HUES64 (cell line): Measurements from ENCODE around the gene DSCAML1.
A peak's percentile ranks its signal among the peaks of the same experiment; 100 is the strongest.
"Not testable (repeated sequence)": the region's sequence is repeated elsewhere in the genome, so short reads cannot be mapped to it uniquely, and the experiment has no call there.

Source experiments
- H3K27ac ChIP-seq: 2 replicates; pipeline ENCODE4 v1.7.0; 2013; ENCODE audit warnings: low read depth, low read length, inconsistent platforms
- H3K27me3 ChIP-seq: 2 replicates; pipeline ENCODE4 v1.6.1; 2013; ENCODE audit warnings: mild to moderate bottlenecking, low read length; ENCODE audit not compliant: insufficient read depth
- H3K36me3 ChIP-seq: 2 replicates; pipeline ENCODE4 v1.6.1; 2013; ENCODE audit warnings: mild to moderate bottlenecking, low read length; ENCODE audit not compliant: insufficient read depth
- H3K4me1 ChIP-seq: 2 replicates; pipeline ENCODE4 v1.6.1; 2013; ENCODE audit warnings: mild to moderate bottlenecking, low read length, moderate library complexity; ENCODE audit not compliant: insufficient read depth
- H3K4me3 ChIP-seq: 2 replicates; pipeline ENCODE4 v1.5.1; 2013; ENCODE audit warnings: mild to moderate bottlenecking, low read length, moderate library complexity
- H3K9ac ChIP-seq: 2 replicates; pipeline ENCODE4 v1.6.1; 2013; ENCODE audit warnings: mild to moderate bottlenecking, low read depth, low read length
- H3K9me3 ChIP-seq: 2 replicates; pipeline ENCODE4 v1.6.1; 2013; ENCODE audit warnings: low read depth, low read length; ENCODE audit not compliant: insufficient read depth
- WGBS: fragments of 150-250, 120-280 bp; methylation state at CpG from one replicate; pipeline ENCODE4 v1.1.7; 2013; ENCODE audit warnings: missing lambda C conversion rate; 5-methylcytosine and 5-hydroxymethylcytosine counted together

Gene DSCAML1

GRCh38 chr11:117815262-117815803 lies 18.3 kb upstream of the DSCAML1 start:
- Histone ChIP-seq H3K4me3 (no peak overlapping the region), H3K4me1 (peaks cover 28% of the 10 kb centered on the region)

GRCh38 chr11:117814766-117815261 lies 17.8 kb upstream of the DSCAML1 start:
- peaks cover 28% of the 10 kb centered on the region for H3K4me1 ChIP-seq

More at GRCh38 chr11:117815262-117815803, 18.3 kb upstream of the DSCAML1 start:
- H3K9me3 ChIP-seq: no peaks in the 10 kb centered on the region
- no peaks in the 10 kb centered on the region for H3K36me3 ChIP-seq
- H3K27ac ChIP-seq: peak overlapping the region; percentile 64; the same call in 1 of the 2 replicates
- no peak overlapping the region for H3K9ac ChIP-seq
- no peaks in the 10 kb centered on the region for H3K27me3 ChIP-seq
- WGBS: 64% methylated on average over 7 of the region's 7 CpGs

GRCh38 chr11:117814204-117814765 lies 17.3 kb upstream of the DSCAML1 start:
- Histone ChIP-seq H3K27ac (peak overlapping the region; percentile 8; the same call in 1 of the 2 replicates), H3K4me1 (peaks cover 28% of the 10 kb centered on the region), H3K9me3 (no peaks in the 10 kb centered on the region), H3K36me3 (no peaks in the 10 kb centered on the region), H3K4me3 (no peak overlapping the region), H3K9ac (no peak overlapping the region), H3K27me3 (no peaks in the 10 kb centered on the region)
- 73% methylated on average over 7 of the region's 7 CpGs for WGBS

More at GRCh38 chr11:117814766-117815261, 17.8 kb upstream of the DSCAML1 start:
- no peaks in the 10 kb centered on the region for H3K27me3 ChIP-seq
- 44% methylated on average over 13 of the region's 14 CpGs for WGBS
- H3K9ac ChIP-seq: no peak overlapping the region
- H3K4me3 ChIP-seq: no peak overlapping the region
- no peaks in the 10 kb centered on the region for H3K36me3 ChIP-seq
- no peaks in the 10 kb centered on the region for H3K9me3 ChIP-seq
- H3K27ac ChIP-seq: peak overlapping the region; percentile 64; the same call in 1 of the 2 replicates

GRCh38 chr11:117810056-117810451 lies 13.0 kb upstream of the DSCAML1 start:
- H3K9ac ChIP-seq, H3K4me1 ChIP-seq, H3K27ac ChIP-seq, H3K27me3 ChIP-seq, H3K36me3 ChIP-seq, H3K4me3 ChIP-seq, H3K9me3 ChIP-seq: not testable (repeated sequence)
- WGBS: 95% methylated on average over 12 of the region's 12 CpGs

- Histone ChIP-seq H3K27me3 (0 out of 2 replicates have a peak, but pooled peaks cover 3% of the 10 kb centered on the region), H3K4me1 (peaks cover 4% of the 10 kb centered on the region), H3K9me3 (no peaks in the 10 kb centered on the region), H3K9ac (no peak overlapping the region), H3K36me3 (no peaks in the 10 kb centered on the region), H3K27ac (no peak overlapping the region), H3K4me3 (no peak overlapping the region)
- WGBS: 57% methylated on average over 22 of the region's 22 CpGs
Observed at GRCh38 chr11:117809236-117810055, 12.4 kb upstream of the DSCAML1 start.

GRCh38 chr11:117808784-117809183 lies 11.8 kb upstream of the DSCAML1 start:
- Histone ChIP-seq H3K36me3 (no peaks in the 10 kb centered on the region), H3K4me1 (no peaks in the 10 kb centered on the region; the same call in 1 of the 2 replicates), H3K27me3 (0 out of 2 replicates have a peak, but pooled peaks cover 3% of the 10 kb centered on the region), H3K9ac (no peak overlapping the region), H3K4me3 (no peak overlapping the region), H3K27ac (no peak overlapping the region), H3K9me3 (no peaks in the 10 kb centered on the region)
- 86% methylated on average over 12 of the region's 12 CpGs for WGBS

GRCh38 chr11:117807482-117808327 lies 10.7 kb upstream of the DSCAML1 start:
- Histone ChIP-seq H3K36me3 (no peaks in the 10 kb centered on the region), H3K9ac (no peak overlapping the region), H3K9me3 (no peaks in the 10 kb centered on the region), H3K27ac (no peak overlapping the region), H3K27me3 (0 out of 2 replicates have a peak, but pooled peaks cover 3% of the 10 kb centered on the region), H3K4me3 (no peak overlapping the region), H3K4me1 (no peaks in the 10 kb centered on the region; the same call in 1 of the 2 replicates)
- WGBS: 71% methylated on average over 22 of the region's 22 CpGs

- no peak overlapping the region for H3K4me3 ChIP-seq
- H3K9me3 ChIP-seq: no peaks in the 10 kb centered on the region
- WGBS: 85% methylated on average over 5 of the region's 5 CpGs
- H3K4me1 ChIP-seq: no peaks in the 10 kb centered on the region; the same call in 1 of the 2 replicates
- 0 out of 2 replicates have a peak, but pooled peaks cover 3% of the 10 kb centered on the region for H3K27me3 ChIP-seq
- H3K36me3 ChIP-seq: no peaks in the 10 kb centered on the region
- H3K27ac ChIP-seq: no peak overlapping the region
- no peak overlapping the region for H3K9ac ChIP-seq
Observed at GRCh38 chr11:117806846-117807245, 9.8 kb upstream of the DSCAML1 start.

- Histone ChIP-seq H3K27me3 (0 out of 2 replicates have a peak, but pooled peaks cover 8% of the 10 kb centered on the region), H3K27ac (no peak overlapping the region), H3K4me1 (no peaks in the 10 kb centered on the region; the same call in 1 of the 2 replicates), H3K36me3 (no peaks in the 10 kb centered on the region), H3K4me3 (no peak overlapping the region), H3K9me3 (no peaks in the 10 kb centered on the region), H3K9ac (no peak overlapping the region)
- WGBS: no CpG with 5 or more reads among the region's 1 CpG
Observed at GRCh38 chr11:117805045-117805444, 8.0 kb upstream of the DSCAML1 start.

- 93% methylated on average over 8 of the region's 8 CpGs for WGBS
Observed at GRCh38 chr11:117803896-117804295, 6.9 kb upstream of the DSCAML1 start.

More at GRCh38 chr11:117803896-117804295, 6.9 kb upstream of the DSCAML1 start:
- H3K27ac ChIP-seq: no peak overlapping the region
- peaks cover 19% of the 10 kb centered on the region for H3K27me3 ChIP-seq
- no peak overlapping the region for H3K4me3 ChIP-seq
- no peak overlapping the region for H3K9ac ChIP-seq
- H3K9me3 ChIP-seq: no peaks in the 10 kb centered on the region
- H3K4me1 ChIP-seq: no peaks in the 10 kb centered on the region; the same call in 1 of the 2 replicates
- no peaks in the 10 kb centered on the region for H3K36me3 ChIP-seq
